Measurements from ENCODE around the gene TNPO2. TPM values are rescaled to one million over a fixed set of nuclear protein-coding genes. Genes with fewer than 3 reads are reported as not detected.

TNPO2 gene
- total RNA-seq, 4 donors from 2014 or later, result 56.1 to 120 (median 77.6) TPM

- no peak for DNase-seq (ENCODE audit: low spot score in 2 of 2)
- peaks cover 0 to 95% (median 34%) of the 10 kb centered on the region in 3 donors for H3K36me3 ChIP-seq
- 88 to 96% methylated on average over 12 of the region's 12 CpGs for WGBS, 2 donors
- no peaks in the 10 kb centered on the region for H3K9me3 ChIP-seq
- H3K27me3 ChIP-seq, result no peaks in the 10 kb centered on the region
- peaks cover 0 to 18% (median 5%) of the 10 kb centered on the region in 4 donors for H3K4me1 ChIP-seq
- no peak overlapping the region for H3K27ac ChIP-seq
- H3K4me3 ChIP-seq, result no peak overlapping the region
- TF ChIP-seq POLR2A (IDR thresholded peaks at IDR 0.05), result no peak
- no peak for TF ChIP-seq CTCF (IDR thresholded peaks at IDR 0.05)
- no peak for TF ChIP-seq EP300 (IDR thresholded peaks at IDR 0.05)
These were observed 62.8 kb downstream of the TNPO2 start for GRCh38 chr19:12660980-12661379.

DNA sequence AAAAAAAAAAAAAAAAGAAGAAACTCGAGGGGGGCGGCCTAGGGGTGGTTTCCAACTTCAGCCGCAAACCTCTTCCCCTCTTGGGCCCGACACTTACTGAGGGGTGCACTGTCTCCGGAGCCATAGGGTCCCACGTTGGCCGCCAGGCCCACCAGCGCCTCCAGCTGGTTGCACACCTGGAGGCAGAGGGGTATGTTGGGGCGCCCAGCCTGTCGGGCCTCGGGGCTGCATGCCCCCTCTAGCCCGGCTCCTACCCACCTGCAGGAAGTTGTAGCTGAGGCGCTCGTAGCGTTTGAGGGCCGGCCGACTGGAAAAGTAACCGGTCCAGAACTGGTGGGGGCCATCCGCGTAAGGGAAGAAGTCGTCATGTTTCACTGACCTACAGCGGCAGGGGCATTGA lies 65.8 kb downstream of the TNPO2 start:
- WGBS, 2 donors, result 93 to 95% methylated on average over 20 to 22 of the region's 22 CpGs

DNA sequence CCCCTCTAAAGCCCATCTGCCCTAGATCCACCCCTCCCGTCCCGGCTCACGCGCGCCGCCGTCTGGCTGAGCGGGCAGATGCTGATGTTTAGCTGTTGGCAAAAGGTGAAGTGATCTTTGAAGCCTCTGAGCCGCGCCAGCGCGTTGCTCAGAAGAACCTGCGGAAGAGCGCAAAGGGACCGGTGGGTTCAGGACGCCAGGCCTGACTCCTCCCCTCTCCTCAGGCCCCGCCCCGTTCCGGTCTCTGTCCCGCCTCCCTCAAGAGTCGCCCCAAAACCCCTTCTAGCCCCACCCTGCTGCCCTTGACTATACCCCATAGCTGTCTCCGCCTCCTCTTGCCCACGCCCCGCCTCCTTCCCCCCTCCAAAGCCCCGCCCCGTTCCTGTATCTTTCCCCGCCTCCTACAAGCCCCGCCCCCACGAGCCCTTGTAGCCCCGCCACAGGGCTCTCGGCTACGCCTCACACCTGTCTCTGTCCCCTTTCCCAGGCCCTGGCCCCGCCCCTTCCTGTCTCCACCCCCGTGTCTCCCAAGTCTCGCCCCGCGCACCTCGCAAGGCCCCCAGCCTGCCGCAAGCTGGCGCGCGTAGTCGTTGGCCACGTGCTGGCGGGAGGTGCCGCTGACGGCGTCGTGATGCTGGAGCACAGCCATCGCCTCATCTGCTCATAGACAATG lies 66.7 kb downstream of the TNPO2 start:
- Histone ChIP-seq H3K4me1 (no peaks in the 10 kb centered on the region), H3K27ac (no peak overlapping the region), H3K9me3 (no peaks in the 10 kb centered on the region), H3K4me3 (no peak overlapping the region), H3K36me3 (peaks cover 3 to 91% (median 25%) of the 10 kb centered on the region in 3 donors), H3K27me3 (no peaks in the 10 kb centered on the region)
- WGBS, 2 donors, result 65 to 69% methylated on average over 50 of the region's 50 CpGs
- TF ChIP-seq CTCF (IDR thresholded peaks at IDR 0.05) (no peak), POLR2A (IDR thresholded peaks at IDR 0.05) (no peak), EP300 (IDR thresholded peaks at IDR 0.05) (no peak)
- no peak for DNase-seq (ENCODE audit: low spot score in 2 of 2)

More for the DNA sequence above, 65.8 kb downstream of the TNPO2 start:
- Histone ChIP-seq H3K27ac (no peak overlapping the region), H3K4me3 (no peak overlapping the region), H3K27me3 (no peaks in the 10 kb centered on the region), H3K4me1 (no peaks in the 10 kb centered on the region), H3K9me3 (no peaks in the 10 kb centered on the region), H3K36me3 (peaks cover 3 to 96% (median 33%) of the 10 kb centered on the region in 3 donors)
- DNase-seq (ENCODE audit: low spot score in 2 of 2), result no peak
- TF ChIP-seq CTCF (IDR thresholded peaks at IDR 0.05) (no peak), EP300 (IDR thresholded peaks at IDR 0.05) (no peak), POLR2A (IDR thresholded peaks at IDR 0.05) (no peak)

DNA sequence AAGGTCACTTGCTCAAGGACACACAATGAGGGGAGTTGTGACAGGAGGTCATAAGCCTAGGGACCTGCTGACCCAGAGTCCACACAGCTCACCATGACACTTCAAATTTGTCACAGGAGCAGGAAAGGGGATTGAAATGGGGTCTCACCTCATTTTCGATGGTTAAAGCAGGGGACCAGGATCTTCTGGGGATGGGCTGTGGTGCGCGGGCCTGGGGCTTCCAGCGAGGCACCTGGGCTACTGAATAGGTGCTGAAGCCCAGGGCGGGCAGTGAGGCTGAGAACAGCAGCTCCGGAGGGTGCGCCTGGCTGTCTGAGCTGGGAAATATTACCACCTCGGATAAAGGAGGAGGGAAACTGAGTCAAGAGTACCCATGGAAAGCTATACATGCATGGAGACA lies 68.2 kb downstream of the TNPO2 start:
- peaks cover 3 to 87% (median 18%) of the 10 kb centered on the region in 3 donors for H3K36me3 ChIP-seq
- 95 to 96% methylated on average over 8 of the region's 8 CpGs for WGBS, 2 donors
- no peaks in the 10 kb centered on the region for H3K27me3 ChIP-seq
- DNase-seq (ENCODE audit: low spot score in 2 of 2), result no peak
- H3K4me3 ChIP-seq, result no peak overlapping the region
- TF ChIP-seq EP300 (IDR thresholded peaks at IDR 0.05) (no peak), POLR2A (IDR thresholded peaks at IDR 0.05) (no peak), CTCF (IDR thresholded peaks at IDR 0.05) (no peak)
- H3K9me3 ChIP-seq, result no peaks in the 10 kb centered on the region
- H3K4me1 ChIP-seq, result no peaks in the 10 kb centered on the region
- H3K27ac ChIP-seq, result no peak overlapping the region

GRCh38 chr19:12652219-12652618 lies 71.5 kb downstream of the TNPO2 start:
- peaks cover 3 to 54% (median 12%) of the 10 kb centered on the region in 3 donors for H3K36me3 ChIP-seq
- H3K27me3 ChIP-seq, result no peaks in the 10 kb centered on the region
- TF ChIP-seq CTCF (IDR thresholded peaks at IDR 0.05), result no peak
- TF ChIP-seq EP300 (IDR thresholded peaks at IDR 0.05), result no peak
- TF ChIP-seq POLR2A (IDR thresholded peaks at IDR 0.05), result no peak
- no peak overlapping the region for H3K27ac ChIP-seq
- no peaks in the 10 kb centered on the region for H3K9me3 ChIP-seq
- WGBS, 2 donors, result 84 to 92% methylated on average over 4 to 6 of the region's 6 CpGs
- H3K4me3 ChIP-seq, result no peak overlapping the region
- peaks cover 0 to 15% (median 7%) of the 10 kb centered on the region in 4 donors for H3K4me1 ChIP-seq
- no peak for DNase-seq (ENCODE audit: low spot score in 2 of 2)

All from tibial nerve (tissue), 4 donors.